Tibial nerve (tissue), 4 donors: ENCODE data around the gene CREB1. TPM values are rescaled to one million over a fixed set of nuclear protein-coding genes. Genes with fewer than 3 reads are reported as not detected.

Experiments used
- DNase-seq, 2 donors: peaks; one replicate each; pipeline ENCODE4 v3.0.0-alpha.2; 2019; ENCODE audit warnings: low spot score in 2 of 2
- H3K27ac ChIP-seq, 4 donors: fragments of 200-600 bp; sonication (generic) in 3 of 4; one replicate each; pipeline ENCODE4 v1.5.1; 2017 to 2019; ENCODE audit warnings: mild to moderate bottlenecking in 1 of 4
- H3K27me3 ChIP-seq, 2 donors: fragments of 200-600 bp; sonication (generic) in 1 of 2; one replicate each; pipeline versions ENCODE4 v1.5.1 to v1.6.0; 2017 to 2019
- H3K36me3 ChIP-seq, 3 donors: fragments of 200-600 bp; sonication (generic); one replicate each; pipeline ENCODE4 v1.5.1; 2018 to 2019
- H3K4me1 ChIP-seq, 4 donors: fragments of 200-600 bp; sonication (generic) in 3 of 4; one replicate each; pipeline ENCODE4 v1.5.1; 2017 to 2019
- H3K4me3 ChIP-seq, 4 donors: fragments of 200-600 bp; sonication (generic) in 3 of 4; one replicate each; pipeline ENCODE4 v1.5.1; 2017 to 2019; ENCODE audit warnings: mild to moderate bottlenecking in 1 of 4, moderate library complexity in 1 of 4
- H3K9me3 ChIP-seq, 4 donors: fragments of 200-600 bp; sonication (generic) in 3 of 4; one replicate each; pipeline ENCODE4 v1.5.1; 2017 to 2019
- CTCF ChIP-seq, 5 experiments: fragments of 200-600 bp in 3 of 5; fragments of 450-650 bp in 2 of 5; sonication (generic) in 3 of 5; IDR thresholded peaks; one replicate each; pipeline ENCODE4 v1.5.1; 2016 to 2019; ENCODE audit warnings: antibody characterized with exemption in 5 of 5, mild to moderate bottlenecking in 3 of 5, moderate library complexity in 2 of 5
- EP300 ChIP-seq, 2 donors: sonication (generic); formaldehyde crosslinking; IDR thresholded peaks; one replicate each; pipeline ENCODE4 v1.6.1; 2017; ENCODE audit warnings: antibody characterized with exemption in 2 of 2, mild to moderate bottlenecking in 1 of 2
- POLR2A ChIP-seq, 2 donors: fragments of 450-650 bp; IDR thresholded peaks; one replicate each; pipeline ENCODE4 v1.6.1; 2017; ENCODE audit warnings: antibody characterized with exemption in 2 of 2, mild to moderate bottlenecking in 2 of 2, moderate library complexity in 2 of 2
- WGBS, 2 donors: methylation state at CpG; one replicate each; pipeline ENCODE4 v1.1.5; 2018; 5-methylcytosine and 5-hydroxymethylcytosine counted together
- total RNA-seq, 4 donors: library from RNA; depleted of rRNA; stranded (reverse); fragments of >200 nt; gene quantifications; one replicate each; pipeline ENCODE4 v1.1.0, GENCODE V29; 2016

CREB1 gene
- total RNA-seq, 4 donors from 2014 or later = 28.9 to 67.7 (median 34.0) TPM

- Histone ChIP-seq H3K36me3 (peaks cover 0 to 20% (median 0%) of the 10 kb centered on the region in 3 donors), H3K27me3 (no peaks in the 10 kb centered on the region), H3K27ac (no peak overlapping the region), H3K9me3 (no peaks in the 10 kb centered on the region), H3K4me3 (no peak overlapping the region), H3K4me1 (peaks cover 0 to 5% (median 0%) of the 10 kb centered on the region in 4 donors)
- TF ChIP-seq POLR2A (IDR thresholded peaks at IDR 0.05) (no peak), EP300 (IDR thresholded peaks at IDR 0.05) (no peak), CTCF (IDR thresholded peaks at IDR 0.05) (no peak)
- DNase-seq = no peak
These were observed 70.5 kb downstream of the CREB1 start for GRCh38 chr2:207600231-207600630.

- Histone ChIP-seq H3K27ac (no peak overlapping the region), H3K27me3 (no peaks in the 10 kb centered on the region), H3K4me1 (peaks cover 0 to 5% (median 0%) of the 10 kb centered on the region in 4 donors), H3K9me3 (no peaks in the 10 kb centered on the region), H3K4me3 (no peak overlapping the region), H3K36me3 (peaks cover 0 to 9% (median 0%) of the 10 kb centered on the region in 3 donors)
- TF ChIP-seq CTCF (IDR thresholded peaks at IDR 0.05) = no peak
- TF ChIP-seq POLR2A (IDR thresholded peaks at IDR 0.05) = no peak
- TF ChIP-seq EP300 (IDR thresholded peaks at IDR 0.05) = no peak
- no peak for DNase-seq
- 94 to 96% methylated on average over 1 of the region's 1 CpG for WGBS, 2 donors
These were observed 72.0 kb downstream of the CREB1 start for GRCh38 chr2:207601774-207602173.

GRCh38 chr2:207603486-207603885, 73.7 kb downstream of the CREB1 start:
- H3K27me3 ChIP-seq = no peaks in the 10 kb centered on the region
- no peak for TF ChIP-seq EP300 (IDR thresholded peaks at IDR 0.05)
- TF ChIP-seq POLR2A (IDR thresholded peaks at IDR 0.05) = no peak
- 52 to 74% methylated on average over 2 of the region's 2 CpGs for WGBS, 2 donors
- no peak overlapping the region for H3K4me3 ChIP-seq
- H3K4me1 ChIP-seq = peaks cover 0 to 5% (median 0%) of the 10 kb centered on the region in 4 donors
- no peaks in the 10 kb centered on the region for H3K9me3 ChIP-seq
- H3K27ac ChIP-seq = no peak overlapping the region
- no peak for DNase-seq
- no peaks in the 10 kb centered on the region for H3K36me3 ChIP-seq

GRCh38 chr2:207606399-207606798, 76.6 kb downstream of the CREB1 start:
- H3K36me3 ChIP-seq = no peaks in the 10 kb centered on the region
- no peak for TF ChIP-seq POLR2A (IDR thresholded peaks at IDR 0.05)
- no peak for TF ChIP-seq CTCF (IDR thresholded peaks at IDR 0.05)
- TF ChIP-seq EP300 (IDR thresholded peaks at IDR 0.05) = no peak
- no peak overlapping the region for H3K27ac ChIP-seq
- H3K4me3 ChIP-seq = no peak overlapping the region
- 96% methylated on average over 7 of the region's 7 CpGs for whole genome bisulfite sequencing, 2 donors
- H3K4me1 ChIP-seq = no peaks in the 10 kb centered on the region
- no peaks in the 10 kb centered on the region for H3K27me3 ChIP-seq
- H3K9me3 ChIP-seq = no peaks in the 10 kb centered on the region
- no peak for DNase-seq

- no peaks in the 10 kb centered on the region for H3K4me1 ChIP-seq
- TF ChIP-seq EP300 (IDR thresholded peaks at IDR 0.05) (no peak), POLR2A (IDR thresholded peaks at IDR 0.05) (no peak), CTCF (IDR thresholded peaks at IDR 0.05) (no peak)
- no peak overlapping the region for H3K27ac ChIP-seq
- no peak for DNase-seq
- no peaks in the 10 kb centered on the region for H3K36me3 ChIP-seq
- 93 to 97% methylated on average over 5 of the region's 5 CpGs for WGBS, 2 donors
- no peak overlapping the region for H3K4me3 ChIP-seq
- H3K27me3 ChIP-seq = no peaks in the 10 kb centered on the region
- H3K9me3 ChIP-seq = no peaks in the 10 kb centered on the region
These were observed 77.1 kb downstream of the CREB1 start for GRCh38 chr2:207606829-207607228.

GRCh38 chr2:207612714-207613113, 83.0 kb downstream of the CREB1 start:
- TF ChIP-seq POLR2A (IDR thresholded peaks at IDR 0.05) (no peak), EP300 (IDR thresholded peaks at IDR 0.05) (no peak), CTCF (IDR thresholded peaks at IDR 0.05) (no peak)
- Histone ChIP-seq H3K4me3 (no peak overlapping the region), H3K27me3 (no peaks in the 10 kb centered on the region), H3K4me1 (peaks cover 0 to 13% (median 2%) of the 10 kb centered on the region in 4 donors), H3K9me3 (no peaks in the 10 kb centered on the region), H3K27ac (peak overlapping the region in 1 of 4 donors; percentile 33), H3K36me3 (peaks cover 0 to 21% (median 0%) of the 10 kb centered on the region in 3 donors)
- WGBS, 2 donors = 51 to 53% methylated on average over 4 of the region's 4 CpGs
- no peak for DNase-seq
